CD8-positive, alpha-beta memory T cell (primary cell): ENCODE measurements around the gene RAB30. TPM values are rescaled to one million over a fixed set of nuclear protein-coding genes. Genes with fewer than 3 reads are reported as not detected.
"Not testable (repeated sequence)": the region's sequence is repeated elsewhere in the genome, so short reads cannot be mapped to it uniquely, and the experiment has no call there.

Experiments
- CTCF ChIA-PET: fragments of 350-600 bp; sonication (Branson Sonifier 250); formaldehyde crosslinking; loops from one replicate; lab custom pipeline; 2021; ENCODE audit warnings: antibody characterized with exemption; lab: Charles Lee
- POLR2A ChIA-PET: fragments of 350-600 bp; sonication (Branson Sonifier 250); formaldehyde crosslinking; loops from one replicate; lab custom pipeline; 2021; ENCODE audit warnings: antibody characterized with exemption; lab: Charles Lee
- DNase-seq, 5 donors: peaks; one replicate each; pipeline versions ENCODE4 v3.0.0 to v3.0.0-alpha.2; 2020 to 2022; ENCODE audit warnings: mixed read lengths in 1 of 5
- H3K27ac ChIP-seq: one replicate; pipeline ENCODE4 v1.7.0; 2013; ENCODE audit warnings: low read depth, mild to moderate bottlenecking, low read length, moderate library complexity
- H3K27me3 ChIP-seq: 2 replicates; pipeline ENCODE4 v1.7.0; 2013; ENCODE audit warnings: low read length, mild to moderate bottlenecking; ENCODE audit not compliant: insufficient read depth, poor library complexity, severe bottlenecking
- H3K36me3 ChIP-seq: 2 replicates; pipeline ENCODE4 v1.7.0; 2013; ENCODE audit warnings: mild to moderate bottlenecking, low read length, moderate library complexity; ENCODE audit not compliant: insufficient read depth
- H3K4me1 ChIP-seq: 2 replicates; pipeline ENCODE4 v1.7.0; 2013; ENCODE audit warnings: mild to moderate bottlenecking, low read length, moderate library complexity; ENCODE audit not compliant: insufficient read depth
- H3K4me3 ChIP-seq: 2 replicates; pipeline ENCODE4 v1.7.0; 2013; ENCODE audit warnings: mild to moderate bottlenecking, low read length
- H3K9me3 ChIP-seq: 2 replicates; pipeline ENCODE4 v1.7.0; 2013; ENCODE audit warnings: mild to moderate bottlenecking, low read length
- H3K27ac Mint-ChIP-seq, 8 donors: one replicate each; pipeline ENCODE4 v1.8.0; 2020 to 2021; ENCODE audit warnings: mixed read lengths in 8 of 8, mild to moderate bottlenecking in 6 of 8, inconsistent platforms in 3 of 8, moderate library complexity in 3 of 8
- H3K27me3 Mint-ChIP-seq, 2 donors: one replicate each; pipeline ENCODE4 v1.8.0; 2020 to 2021; ENCODE audit warnings: mixed read lengths in 2 of 2, mild to moderate bottlenecking in 1 of 2, moderate library complexity in 1 of 2
- H3K36me3 Mint-ChIP-seq, 3 donors: one replicate each; pipeline ENCODE4 v1.8.0; 2020 to 2021; ENCODE audit warnings: mixed read lengths in 3 of 3, inconsistent platforms in 1 of 3, mild to moderate bottlenecking in 1 of 3
- H3K4me1 Mint-ChIP-seq, 3 donors: one replicate each; pipeline ENCODE4 v1.8.0; 2020 to 2021; ENCODE audit warnings: mixed read lengths in 3 of 3, inconsistent platforms in 1 of 3, mild to moderate bottlenecking in 1 of 3
- H3K4me3 Mint-ChIP-seq, 7 donors: one replicate each; pipeline ENCODE4 v1.8.0; 2020 to 2021; ENCODE audit warnings: mixed read lengths in 7 of 7, mild to moderate bottlenecking in 6 of 7, moderate library complexity in 4 of 7, inconsistent platforms in 2 of 7
- H3K9me3 Mint-ChIP-seq, 5 donors: one replicate each; pipeline ENCODE4 v1.8.0; 2020 to 2022; ENCODE audit warnings: mixed read lengths in 5 of 5, mild to moderate bottlenecking in 3 of 5, moderate library complexity in 2 of 5, inconsistent platforms in 1 of 5
- polyA plus RNA-seq: library from polyadenylated mRNA; unstranded; fragments of 300-500 nt; fragmentation: Illumina TruSeq; gene quantifications from one replicate; pipeline ENCODE4 v1.2.3, GENCODE V29; 2021
- total RNA-seq, 2 experiments: library from RNA; stranded (reverse); gene quantifications; one replicate each; pipeline ENCODE4 v1.2.3, GENCODE V29; 2021

The RAB30 gene
- total and polyA plus RNA-seq, 3 experiments from 2014 or later = 5.1 to 17.1 (median 15.7) TPM

- H3K27me3 ChIP-seq = no peaks in the 10 kb centered on the region
- no peaks in the 10 kb centered on the region for H3K9me3 ChIP-seq
- Mint-ChIP-seq H3K27me3 (no peaks in the 10 kb centered on the region), H3K9me3 (no peaks in the 10 kb centered on the region), H3K4me3 (no peak overlapping the region), H3K27ac (peak overlapping the region in 1 of 8 donors; percentile 34), H3K4me1 (peaks cover 24 to 48% (median 32%) of the 10 kb centered on the region in 3 donors), H3K36me3 (peaks cover 0 to 4% (median 0%) of the 10 kb centered on the region in 3 donors)
- DNase-seq = no peak
- CTCF ChIA-PET = interaction anchor here (1.2 kb wide), 1 partner anchor 14 kb away, joined by 5 read pairs; no protein-coding TSS in a partner anchor
- no peak overlapping the region for H3K27ac ChIP-seq
- H3K4me3 ChIP-seq = no peak overlapping the region
- POLR2A ChIA-PET = no interaction called here
- H3K4me1 ChIP-seq = peaks cover 4% of the 10 kb centered on the region
- H3K36me3 ChIP-seq = no peaks in the 10 kb centered on the region
These were observed 95.8 kb downstream of the RAB30 start for GRCh38 chr11:82975882-82976281.

- Histone ChIP-seq H3K36me3 (no peaks in the 10 kb centered on the region), H3K27me3 (no peaks in the 10 kb centered on the region), H3K9me3 (no peaks in the 10 kb centered on the region), H3K27ac (no peak overlapping the region), H3K4me1 (peaks cover 4% of the 10 kb centered on the region), H3K4me3 (no peak overlapping the region)
- CTCF ChIA-PET = interaction anchor here (1.2 to 1.4 kb wide), 2 partner anchors 15 to 73 kb away, joined by 3 to 5 read pairs; partner anchors contain the start of gene DDIAS
- Mint-ChIP-seq H3K36me3 (no peaks in the 10 kb centered on the region), H3K27me3 (no peaks in the 10 kb centered on the region), H3K27ac (peak overlapping the region in 1 of 8 donors; percentile 22), H3K4me3 (no peak overlapping the region), H3K4me1 (peaks cover 24 to 43% (median 32%) of the 10 kb centered on the region in 3 donors), H3K9me3 (no peaks in the 10 kb centered on the region)
- DNase-seq = no peak
- POLR2A ChIA-PET = interaction anchor here (0.6 kb wide), 1 partner anchor 24 kb away, joined by 3 read pairs; no protein-coding TSS in a partner anchor
These were observed 96.8 kb downstream of the RAB30 start for GRCh38 chr11:82974851-82975250.

- peaks cover 11% of the 10 kb centered on the region for H3K4me1 ChIP-seq
- no peak overlapping the region for H3K4me3 ChIP-seq
- H3K27ac Mint-ChIP-seq = peak overlapping the region in 1 of 8 donors; percentile 2
- no peaks in the 10 kb centered on the region for H3K9me3 ChIP-seq
- H3K9me3 Mint-ChIP-seq = no peaks in the 10 kb centered on the region
- POLR2A ChIA-PET = no interaction called here
- H3K27me3 Mint-ChIP-seq = no peaks in the 10 kb centered on the region
- no peak overlapping the region for H3K4me3 Mint-ChIP-seq
- no peaks in the 10 kb centered on the region for H3K36me3 Mint-ChIP-seq
- H3K27ac ChIP-seq = no peak overlapping the region
- H3K27me3 ChIP-seq = no peaks in the 10 kb centered on the region
- DNase-seq = no peak
- H3K4me1 Mint-ChIP-seq = peaks cover 24 to 38% (median 37%) of the 10 kb centered on the region in 3 donors
- H3K36me3 ChIP-seq = no peaks in the 10 kb centered on the region
- CTCF ChIA-PET = interaction anchor here (1.4 kb wide), 1 partner anchor 72 kb away, joined by 3 read pairs; the partner anchor contains the start of gene DDIAS
These were observed 97.6 kb downstream of the RAB30 start for GRCh38 chr11:82974135-82974534.

- H3K27ac ChIP-seq = no peak overlapping the region
- ChIA-PET CTCF (interaction anchor here (2.8 kb wide), 1 partner anchor 16 kb away, joined by 10 read pairs; no protein-coding TSS in a partner anchor), POLR2A (interaction anchor here (0.6 to 1.9 kb wide), 5 partner anchors 11 to 71 kb away, joined by 3 to 7 read pairs (median 7); partner anchors contain the start of genes DDIAS and PRCP)
- Mint-ChIP-seq H3K36me3 (no peaks in the 10 kb centered on the region), H3K9me3 (no peaks in the 10 kb centered on the region), H3K27ac (peak overlapping the region in 4 of 8 donors; percentile 83 to 96 (median 90)), H3K27me3 (no peaks in the 10 kb centered on the region), H3K4me3 (peak overlapping the region; percentile 82 to 97 (median 90)), H3K4me1 (peaks cover 14 to 33% (median 19%) of the 10 kb centered on the region in 3 donors)
- H3K4me3 ChIP-seq = peak overlapping the region; percentile 62
- H3K36me3 ChIP-seq = no peaks in the 10 kb centered on the region
- no peaks in the 10 kb centered on the region for H3K27me3 ChIP-seq
- no peak for DNase-seq
- peaks cover 15% of the 10 kb centered on the region for H3K4me1 ChIP-seq
- no peaks in the 10 kb centered on the region for H3K9me3 ChIP-seq
These were observed 99.6 kb downstream of the RAB30 start for GRCh38 chr11:82972103-82972502.

GRCh38 chr11:82971519-82971946 is 100.2 kb downstream of the RAB30 start:
- not testable (repeated sequence) for H3K27me3 Mint-ChIP-seq, H3K27me3 ChIP-seq
- H3K4me3 ChIP-seq = peak overlapping the region; percentile 62

GRCh38 chr11:82970507-82971083 is 101.1 kb downstream of the RAB30 start:
- H3K36me3 ChIP-seq, H3K4me3 ChIP-seq, H3K27me3 ChIP-seq, H3K9me3 ChIP-seq, H3K36me3 Mint-ChIP-seq, H3K27ac Mint-ChIP-seq, H3K27ac ChIP-seq, H3K27me3 Mint-ChIP-seq, H3K9me3 Mint-ChIP-seq, DNase-seq: not testable (repeated sequence)
- CTCF ChIA-PET = interaction anchor here (1.0 to 2.8 kb wide), 2 partner anchors 9 to 15 kb away, joined by 3 to 10 read pairs; no protein-coding TSS in a partner anchor
- peaks cover 15% of the 10 kb centered on the region for H3K4me1 ChIP-seq
- peaks cover 15 to 36% (median 24%) of the 10 kb centered on the region in 3 donors for H3K4me1 Mint-ChIP-seq
- H3K4me3 Mint-ChIP-seq = peak overlapping the region in 3 of 7 donors; percentile 41 to 92 (median 82)
- POLR2A ChIA-PET = interaction anchor here (0.8 to 1.9 kb wide), 4 partner anchors 11 to 70 kb away, joined by 3 to 7 read pairs (median 6); partner anchors contain the start of genes DDIAS and PRCP

More at GRCh38 chr11:82971519-82971946, 100.2 kb downstream of the RAB30 start:
- DNase-seq = peak in 4 of 5 donors; percentile 27 to 66 (median 44)
- not testable (repeated sequence) for H3K9me3 Mint-ChIP-seq, H3K9me3 ChIP-seq, H3K27ac ChIP-seq, H3K36me3 Mint-ChIP-seq, H3K36me3 ChIP-seq
- peak overlapping the region; percentile 55 to 96 (median 79) for H3K27ac Mint-ChIP-seq
- peaks cover 14 to 33% (median 21%) of the 10 kb centered on the region in 3 donors for H3K4me1 Mint-ChIP-seq
- peak overlapping the region; percentile 82 to 97 (median 90) for H3K4me3 Mint-ChIP-seq
- peaks cover 15% of the 10 kb centered on the region for H3K4me1 ChIP-seq
- POLR2A ChIA-PET = interaction anchor here (0.6 to 1.9 kb wide), 6 partner anchors 10 to 71 kb away, joined by 3 to 7 read pairs (median 6); partner anchors contain the start of genes DDIAS and PRCP
- CTCF ChIA-PET = interaction anchor here (1.0 to 2.8 kb wide), 2 partner anchors 10 to 16 kb away, joined by 3 to 10 read pairs; no protein-coding TSS in a partner anchor

GRCh38 chr11:82969811-82970210 is 101.9 kb downstream of the RAB30 start:
- H3K36me3 Mint-ChIP-seq = no peaks in the 10 kb centered on the region
- Histone ChIP-seq H3K4me3 (no peak overlapping the region), H3K4me1 (peaks cover 21% of the 10 kb centered on the region), H3K27me3 (no peaks in the 10 kb centered on the region), H3K36me3 (no peaks in the 10 kb centered on the region), H3K27ac (no peak overlapping the region), H3K9me3 (no peaks in the 10 kb centered on the region)
- ChIA-PET CTCF (interaction anchor here (2.8 kb wide), 1 partner anchor 14 kb away, joined by 10 read pairs; no protein-coding TSS in a partner anchor), POLR2A (no interaction called here)
- H3K27ac Mint-ChIP-seq = peak overlapping the region in 1 of 8 donors; percentile 52
- H3K27me3 Mint-ChIP-seq = no peaks in the 10 kb centered on the region
- H3K4me1 Mint-ChIP-seq = peaks cover 22 to 44% (median 32%) of the 10 kb centered on the region in 3 donors
- H3K9me3 Mint-ChIP-seq = no peaks in the 10 kb centered on the region
- no peak for DNase-seq
- H3K4me3 Mint-ChIP-seq = peak overlapping the region in 2 of 7 donors; percentile 18 to 41
